Skeletal muscle tissue (tissue), 4 donors: ENCODE measurements around the gene GAS7. TPM values are rescaled to one million over a fixed set of nuclear protein-coding genes. Genes with fewer than 3 reads are reported as not detected.

Experiments used
- H3K27ac ChIP-seq: one replicate; pipeline ENCODE4 v1.7.0; 2013; ENCODE audit warnings: mild to moderate bottlenecking, low read depth, low read length, inconsistent platforms
- H3K27me3 ChIP-seq, 3 donors: one replicate each; pipeline ENCODE4 v1.7.0; 2013; ENCODE audit warnings: low read length in 3 of 3; ENCODE audit not compliant: control insufficient read depth in 3 of 3, insufficient read depth in 3 of 3
- H3K36me3 ChIP-seq, 3 donors: one replicate each; pipeline ENCODE4 v1.7.0; 2013; ENCODE audit warnings: low read length in 3 of 3; ENCODE audit not compliant: control insufficient read depth in 3 of 3, insufficient read depth in 3 of 3
- H3K4me1 ChIP-seq, 3 donors: one replicate each; pipeline ENCODE4 v1.7.0; 2013; ENCODE audit warnings: low read length in 3 of 3, mild to moderate bottlenecking in 3 of 3; ENCODE audit not compliant: control insufficient read depth in 3 of 3, insufficient read depth in 3 of 3
- H3K4me3 ChIP-seq, 3 donors: one replicate each; pipeline ENCODE4 v1.7.0; 2013; ENCODE audit warnings: low read length in 3 of 3
- H3K9ac ChIP-seq, 3 donors: one replicate each; pipeline ENCODE4 v1.7.0; 2013; ENCODE audit warnings: low read length in 3 of 3, mild to moderate bottlenecking in 3 of 3, moderate library complexity in 2 of 3, low read depth in 1 of 3
- H3K9me3 ChIP-seq, 3 donors: one replicate each; pipeline ENCODE4 v1.7.0; 2013; ENCODE audit warnings: low read length in 3 of 3; ENCODE audit not compliant: control insufficient read depth in 3 of 3
- total RNA-seq: library from RNA; depleted of rRNA; stranded (reverse); fragments of >200 nt; gene quantifications from one replicate; pipeline ENCODE4 v1.2.3, GENCODE V29; 2014
- donor health status: Osteomylitis.

GAS7 gene
- total RNA-seq, 1 donor from 2014 or later, result 58.5 TPM

GRCh38 chr17:10205549-10206185 is 7.3 kb upstream of the GAS7 start:
- Histone ChIP-seq H3K9me3 (peaks cover 2 to 6% (median 2%) of the 10 kb centered on the region in 3 donors), H3K36me3 (no peaks in the 10 kb centered on the region), H3K9ac (no peak overlapping the region), H3K4me1 (no peaks in the 10 kb centered on the region), H3K27me3 (peaks cover 0 to under 1% (median 0%) of the 10 kb centered on the region in 3 donors), H3K4me3 (no peak overlapping the region), H3K27ac (no peak overlapping the region)

GRCh38 chr17:10201680-10202079 is 3.3 kb upstream of the GAS7 start:
- Histone ChIP-seq H3K4me3 (no peak overlapping the region), H3K4me1 (peaks cover 0 to 5% (median 0%) of the 10 kb centered on the region in 3 donors), H3K27me3 (peaks cover 10 to 17% (median 16%) of the 10 kb centered on the region in 3 donors), H3K36me3 (no peaks in the 10 kb centered on the region), H3K9me3 (peaks cover 2 to 6% (median 2%) of the 10 kb centered on the region in 3 donors), H3K9ac (no peak overlapping the region), H3K27ac (no peak overlapping the region)

GRCh38 chr17:10200645-10201044 is 2.2 kb upstream of the GAS7 start:
- peaks cover 10 to 25% (median 17%) of the 10 kb centered on the region in 3 donors for H3K27me3 ChIP-seq
- no peak overlapping the region for H3K4me3 ChIP-seq
- H3K4me1 ChIP-seq, result peaks cover 0 to 5% (median 0%) of the 10 kb centered on the region in 3 donors

DNA sequence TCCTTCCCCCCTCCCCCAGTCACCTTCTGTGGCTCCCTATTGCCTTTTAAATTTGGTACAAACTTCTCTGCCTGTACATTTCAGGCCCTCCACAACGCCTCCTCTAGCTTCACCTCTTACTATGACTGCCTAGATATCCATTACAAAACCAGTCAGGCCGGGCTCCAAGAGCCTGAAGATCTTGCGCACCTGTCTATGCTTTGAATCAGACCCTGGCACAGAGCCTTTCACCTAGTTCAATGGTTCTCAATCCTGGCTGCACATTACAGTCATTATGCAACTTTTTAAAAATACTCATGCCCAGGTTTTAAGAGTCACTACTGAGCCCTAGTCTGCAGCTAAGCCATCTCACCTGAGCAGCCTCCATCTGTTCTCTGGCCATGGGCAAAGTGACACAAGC is 1.6 kb upstream of the GAS7 start:
- Histone ChIP-seq H3K4me1 (peaks cover 0 to 5% (median 0%) of the 10 kb centered on the region in 3 donors), H3K27ac (no peak overlapping the region), H3K27me3 (peaks cover 10 to 28% (median 17%) of the 10 kb centered on the region in 3 donors), H3K4me3 (no peak overlapping the region), H3K36me3 (no peaks in the 10 kb centered on the region), H3K9ac (no peak overlapping the region), H3K9me3 (peaks cover 0 to 2% (median 0%) of the 10 kb centered on the region in 3 donors)

More at GRCh38 chr17:10200645-10201044, 2.2 kb upstream of the GAS7 start:
- no peaks in the 10 kb centered on the region for H3K36me3 ChIP-seq
- no peak overlapping the region for H3K9ac ChIP-seq
- no peak overlapping the region for H3K27ac ChIP-seq
- H3K9me3 ChIP-seq, result peaks cover 0 to 2% (median 1%) of the 10 kb centered on the region in 3 donors

DNA sequence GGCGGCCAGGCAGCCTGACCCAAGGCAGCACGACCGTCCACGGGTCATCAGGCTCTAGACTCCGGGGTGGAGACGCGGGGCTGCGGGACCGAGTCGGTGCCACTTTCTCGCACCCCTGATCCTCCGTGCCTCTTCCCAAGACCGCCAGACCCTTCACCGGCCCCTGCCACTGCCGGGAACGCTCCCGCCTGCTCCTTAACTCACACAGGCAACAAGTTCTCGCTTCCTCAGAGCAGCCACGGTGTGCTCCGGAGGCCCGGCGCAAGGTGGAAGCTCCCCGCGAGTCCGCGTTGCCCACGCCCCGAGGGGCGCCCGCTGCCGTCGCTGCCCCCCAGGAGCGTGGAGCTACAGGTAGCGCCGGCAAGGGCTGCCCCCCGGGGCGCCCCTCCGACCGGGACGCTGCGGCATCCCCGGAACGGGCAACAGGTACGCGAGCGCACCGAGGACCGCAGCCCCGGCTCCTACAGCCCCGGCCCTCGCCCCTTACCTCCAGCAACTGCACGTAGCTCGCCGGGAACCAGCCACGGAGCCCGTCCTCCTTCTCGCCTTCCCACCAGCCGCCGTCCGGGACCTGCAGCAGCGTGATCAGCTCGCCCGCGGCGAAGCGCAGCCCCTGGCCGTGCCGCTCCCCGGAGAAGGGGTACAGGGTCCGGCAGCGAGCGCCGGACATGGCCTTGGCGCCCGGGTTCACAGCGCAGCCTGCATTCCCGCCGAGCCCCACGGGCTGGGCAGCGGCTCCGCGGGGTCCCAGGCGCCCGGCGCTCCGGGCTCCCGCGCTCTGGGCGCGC is 491 bp downstream of the GAS7 start:
- peaks cover 10 to 28% (median 17%) of the 10 kb centered on the region in 3 donors for H3K27me3 ChIP-seq
- peaks cover 6% of the 10 kb centered on the region in 3 donors for H3K9me3 ChIP-seq
- H3K9ac ChIP-seq, result peak overlapping the region; percentile 33 to 57 (median 50)
- H3K27ac ChIP-seq, result peak overlapping the region; percentile 51
- peak overlapping the region; percentile 58 to 66 (median 62) for H3K4me3 ChIP-seq
- no peaks in the 10 kb centered on the region for H3K36me3 ChIP-seq
- H3K4me1 ChIP-seq, result peaks cover 0 to 5% (median 0%) of the 10 kb centered on the region in 3 donors

DNA sequence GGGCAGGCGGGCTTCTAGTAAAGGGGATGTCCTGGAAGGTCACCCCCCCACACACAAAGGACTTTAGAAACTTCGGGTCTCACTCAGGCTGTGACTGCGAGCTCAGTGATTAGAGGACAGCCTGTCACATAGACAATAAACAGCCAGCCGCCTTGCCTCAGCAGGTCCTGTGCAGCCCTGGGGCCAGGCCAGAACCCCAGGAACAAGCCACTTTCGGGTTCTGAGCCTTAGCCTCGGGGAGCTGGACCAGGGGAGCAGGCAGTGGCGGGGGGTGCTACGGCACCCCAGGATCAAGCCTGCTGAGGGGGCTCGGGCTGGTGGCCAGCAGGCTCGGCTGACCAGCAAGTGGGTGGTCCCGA is 1.1 kb downstream of the GAS7 start:
- peak overlapping the region; percentile 51 for H3K27ac ChIP-seq
- H3K4me3 ChIP-seq, result peak overlapping the region; percentile 58 to 66 (median 62)
- peaks cover 6% of the 10 kb centered on the region in 3 donors for H3K9me3 ChIP-seq
- H3K36me3 ChIP-seq, result no peaks in the 10 kb centered on the region
- H3K9ac ChIP-seq, result peak overlapping the region; percentile 43 to 57 (median 50)
- H3K4me1 ChIP-seq, result peaks cover 0 to 5% (median 2%) of the 10 kb centered on the region in 3 donors
- H3K27me3 ChIP-seq, result peaks cover 10 to 28% (median 17%) of the 10 kb centered on the region in 3 donors

DNA sequence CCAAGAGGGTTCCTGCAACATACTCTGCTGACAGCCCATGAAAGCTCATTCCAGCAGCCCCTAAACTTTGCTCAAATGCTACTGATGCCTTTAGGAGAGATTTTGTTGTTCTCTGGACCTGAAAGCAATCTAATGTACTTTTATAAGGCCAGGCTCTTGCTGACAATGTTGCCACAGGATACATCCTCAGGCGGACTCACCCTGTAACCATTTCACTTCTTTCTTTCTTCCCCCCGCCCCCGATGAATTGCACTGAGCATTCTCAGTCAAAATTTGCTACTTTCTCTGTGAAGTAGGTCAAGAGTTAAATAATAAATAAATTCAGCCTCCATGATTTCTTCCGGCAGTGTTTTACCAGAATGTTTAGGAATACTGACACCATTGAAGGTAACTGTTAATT is 1.5 kb downstream of the GAS7 start:
- Histone ChIP-seq H3K27ac (peak overlapping the region; percentile 51), H3K9ac (no peak overlapping the region)

DNA sequence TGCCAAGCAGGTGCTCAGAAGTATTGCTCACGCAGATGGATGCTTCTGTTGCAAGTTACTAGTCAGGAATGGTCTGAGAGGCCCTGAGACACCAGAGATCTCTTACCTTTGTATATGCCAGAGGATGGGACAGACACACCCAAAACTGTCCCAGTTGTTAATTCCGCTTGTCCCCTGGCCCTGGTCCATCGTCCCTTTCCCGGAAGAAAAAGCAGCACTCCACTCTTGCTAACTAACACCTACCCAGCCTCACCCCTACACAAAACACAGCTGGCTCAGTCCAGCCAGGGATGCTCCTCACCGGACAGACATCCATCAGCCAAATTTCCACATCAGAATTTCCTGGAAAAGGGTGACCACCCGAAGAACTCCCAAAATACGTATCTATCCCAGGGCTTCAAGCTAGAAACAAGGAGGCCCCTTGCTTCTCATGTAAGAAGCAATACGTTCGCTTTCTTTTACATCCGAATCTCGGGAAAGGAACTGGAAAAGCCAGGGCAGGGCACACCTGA is 2.0 kb downstream of the GAS7 start:
- Histone ChIP-seq H3K9ac (peak overlapping the region in 1 of 3 donors; percentile 50), H3K27ac (peak overlapping the region; percentile 51), H3K9me3 (peaks cover 6 to 9% (median 6%) of the 10 kb centered on the region in 3 donors), H3K4me3 (peak overlapping the region; percentile 45 to 58 (median 52)), H3K36me3 (no peaks in the 10 kb centered on the region), H3K27me3 (peaks cover 10 to 28% (median 17%) of the 10 kb centered on the region in 3 donors), H3K4me1 (peaks cover 0 to 5% (median 2%) of the 10 kb centered on the region in 3 donors)

More for the DNA sequence above, 1.5 kb downstream of the GAS7 start:
- Histone ChIP-seq H3K36me3 (no peaks in the 10 kb centered on the region), H3K27me3 (peaks cover 10 to 28% (median 17%) of the 10 kb centered on the region in 3 donors), H3K4me1 (peaks cover 0 to 5% (median 2%) of the 10 kb centered on the region in 3 donors), H3K9me3 (peaks cover 6 to 9% (median 6%) of the 10 kb centered on the region in 3 donors), H3K4me3 (peak overlapping the region; percentile 45 to 62 (median 58))

DNA sequence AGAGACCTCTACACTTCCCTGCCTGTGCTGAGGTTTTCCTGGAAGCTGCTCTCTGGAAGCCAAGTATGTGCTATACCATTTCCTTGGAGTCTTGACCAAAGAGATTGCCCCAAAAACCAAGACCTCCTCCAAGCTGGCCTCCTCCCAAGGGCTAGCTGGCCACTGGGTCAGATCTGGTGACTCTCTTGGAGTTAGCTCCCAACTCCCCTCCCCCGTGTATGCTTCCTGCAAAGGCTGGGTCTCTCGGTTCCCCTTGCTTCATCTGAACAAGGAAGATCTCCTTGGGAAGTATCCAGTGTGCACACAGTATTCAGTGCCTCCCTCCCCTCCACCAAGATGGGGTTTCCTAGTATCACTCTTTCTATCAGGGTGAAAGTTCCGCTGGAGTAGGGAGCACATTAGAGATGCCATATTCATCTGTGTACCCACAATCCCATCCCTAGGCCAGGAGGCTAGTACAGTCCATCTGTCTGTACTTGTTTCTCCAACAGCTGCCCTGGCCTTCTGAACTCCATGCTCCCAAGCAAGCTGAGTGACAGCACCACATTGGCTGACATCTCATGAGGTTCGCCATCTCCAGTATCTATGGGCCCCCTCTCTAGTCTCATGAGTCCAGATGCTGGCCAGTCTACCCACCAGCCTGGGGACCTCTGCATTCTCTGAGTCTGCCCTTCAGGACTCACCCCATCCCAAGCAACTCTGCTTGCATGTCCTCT is 3.2 kb downstream of the GAS7 start:
- Histone ChIP-seq H3K9me3 (peaks cover 6 to 9% (median 6%) of the 10 kb centered on the region in 3 donors), H3K36me3 (no peaks in the 10 kb centered on the region), H3K27ac (no peak overlapping the region), H3K27me3 (peaks cover 10 to 25% (median 17%) of the 10 kb centered on the region in 3 donors), H3K4me1 (peaks cover 0 to 5% (median 2%) of the 10 kb centered on the region in 3 donors), H3K9ac (no peak overlapping the region), H3K4me3 (no peak overlapping the region)
